K562 (cell line): Measurements from ENCODE around the gene EMC9. TPM values are rescaled to one million over a fixed set of nuclear protein-coding genes. Genes with fewer than 3 reads are reported as not detected.

Experiments
- CCAR2 ChIP-seq: fragments of 200-400 bp; formaldehyde crosslinking; IDR thresholded peaks from 2 replicates; pipeline ENCODE4 v1.6.1; 2017; ENCODE audit warnings: mild to moderate bottlenecking, low read depth, low read length
- CHD1 ChIP-seq: fragments of 200-600 bp; sonication (generic); IDR thresholded peaks from one replicate; pipeline ENCODE4 v1.6.1; 2012; ENCODE audit warnings: mild to moderate bottlenecking, moderate library complexity, low read length, inconsistent platforms
- CREB1 ChIP-seq, 2 experiments: sonication (generic) in 1 of 2; formaldehyde crosslinking in 1 of 2; IDR thresholded peaks; 2 replicates each; pipeline versions ENCODE4 v1.6.1 to v1.8.0; 2012 to 2022; ENCODE audit warnings: inconsistent platforms in 1 of 2, mild to moderate bottlenecking in 1 of 2, missing genetic modification reagents in 1 of 2, moderate library complexity in 1 of 2
- CXXC5 ChIP-seq: fragments of 250-450 bp; sonication (Bioruptor Pico); IDR thresholded peaks from 2 replicates; pipeline ENCODE4 v1.8.0; 2022; ENCODE audit warnings: inconsistent platforms, mild to moderate bottlenecking, moderate library complexity
- DNMT1 ChIP-seq: fragments of 450-650 bp; IDR thresholded peaks from 2 replicates; pipeline ENCODE4 v1.6.1; 2016; ENCODE audit warnings: antibody characterized with exemption, mild to moderate bottlenecking
- E2F1 ChIP-seq: sonication (generic); formaldehyde crosslinking; IDR thresholded peaks from 2 replicates; pipeline ENCODE4 v1.8.1; 2023; ENCODE audit warnings: mild to moderate bottlenecking, missing genetic modification reagents, moderate library complexity
- ETV5 ChIP-seq: sonication (generic); formaldehyde crosslinking; IDR thresholded peaks from 2 replicates; pipeline ENCODE4 v1.4.0; 2020; ENCODE audit warnings: low read depth, mild to moderate bottlenecking, missing genetic modification reagents
- HES1 ChIP-seq: fragments of 450-650 bp; IDR thresholded peaks from 2 replicates; pipeline ENCODE4 v1.6.1; 2016; ENCODE audit warnings: low read depth, mild to moderate bottlenecking, moderate library complexity
- JUN ChIP-seq, 2 experiments: sonication (generic) in 1 of 2; formaldehyde crosslinking in 1 of 2; IDR thresholded peaks; 2 replicates each; pipeline versions ENCODE4 v1.6.1 to v1.8.0; 2012 to 2022; ENCODE audit warnings: borderline replicate concordance in 2 of 2, mild to moderate bottlenecking in 2 of 2, improper control_type of control experiment in 1 of 2, low read depth in 1 of 2, low read length in 1 of 2, missing genetic modification reagents in 1 of 2
- MTF1 ChIP-seq: fragments of 250-450 bp; sonication (Bioruptor Pico); IDR thresholded peaks from 2 replicates; pipeline ENCODE4 v1.9.0; 2021; ENCODE audit warnings: moderate library complexity, mild to moderate bottlenecking, inconsistent platforms, borderline replicate concordance
- NUFIP1 ChIP-seq: fragments of 450-650 bp; IDR thresholded peaks from 2 replicates; pipeline ENCODE4 v1.6.1; 2018; ENCODE audit not compliant: partially characterized antibody
- POLR2G ChIP-seq: fragments of 200-400 bp; formaldehyde crosslinking; IDR thresholded peaks from 2 replicates; pipeline ENCODE4 v1.6.1; 2017; ENCODE audit warnings: low read depth, mild to moderate bottlenecking, antibody characterized with exemption, low read length, moderate library complexity
- PTRF ChIP-seq: fragments of 450-650 bp; IDR thresholded peaks from 2 replicates; pipeline ENCODE4 v1.6.1; 2016; ENCODE audit warnings: mild to moderate bottlenecking, missing genetic modification characterization, missing compliant biosample characterization
- RBM14 ChIP-seq: fragments of 200-400 bp; formaldehyde crosslinking; IDR thresholded peaks from 2 replicates; pipeline ENCODE4 v1.6.1; 2018; ENCODE audit warnings: low read depth, mild to moderate bottlenecking, low read length, moderate library complexity, borderline replicate concordance; ENCODE audit not compliant: insufficient read depth
- RFX1 ChIP-seq: fragments of 450-650 bp; IDR thresholded peaks from 2 replicates; pipeline ENCODE4 v1.6.1; 2016; ENCODE audit warnings: mild to moderate bottlenecking, moderate library complexity
- TAF1 ChIP-seq: IDR thresholded peaks from 2 replicates; pipeline ENCODE4 v1.6.1; 2011; ENCODE audit warnings: mild to moderate bottlenecking, low read length, moderate library complexity; ENCODE audit not compliant: insufficient read depth, control insufficient read depth, severe bottlenecking; ENCODE audit errors: extremely low read depth
- TCF3 ChIP-seq: sonication (generic); formaldehyde crosslinking; IDR thresholded peaks from 2 replicates; pipeline ENCODE4 v1.4.0; 2020; ENCODE audit warnings: mild to moderate bottlenecking, missing genetic modification reagents
- ZNF23 ChIP-seq: fragments of 250-450 bp; sonication (Bioruptor Pico); IDR thresholded peaks from 2 replicates; pipeline ENCODE4 v1.4.0; 2020; ENCODE audit warnings: mild to moderate bottlenecking
- ZNF280A ChIP-seq: fragments of 450-650 bp; IDR thresholded peaks from 2 replicates; pipeline ENCODE4 v1.6.1; 2018; ENCODE audit warnings: mild to moderate bottlenecking, low read depth; ENCODE audit not compliant: partially characterized antibody
- ZNF398 ChIP-seq: fragments of 250-450 bp; sonication (Bioruptor Pico); IDR thresholded peaks from 2 replicates; pipeline ENCODE4 v1.8.0; 2021; ENCODE audit warnings: moderate library complexity, mild to moderate bottlenecking, inconsistent platforms
- ZNF561 ChIP-seq: fragments of 450-650 bp; formaldehyde crosslinking; conservative IDR thresholded peaks from 2 replicates; pipeline ENCODE4 v1.4.0; 2020; ENCODE audit warnings: mild to moderate bottlenecking, moderate library complexity
- ZNF717 ChIP-seq: fragments of 250-450 bp; sonication (Bioruptor Pico); IDR thresholded peaks from 2 replicates; pipeline ENCODE4 v1.5.0; 2021
- ZZZ3 ChIP-seq: fragments of 450-650 bp; IDR thresholded peaks from 2 replicates; pipeline ENCODE4 v1.6.1; 2016; ENCODE audit warnings: antibody characterized with exemption, mild to moderate bottlenecking, moderate library complexity
- polyA plus RNA-seq, 8 experiments: library from polyadenylated mRNA; depleted of rRNA in 4 of 8; stranded (reverse) in 5 of 8; unstranded in 3 of 8; fragments of >200 nt; fragmentation: Nextera tagmentation in 2 of 8; fragmentation: Illumina TruSeq in 1 of 8; extraction: Ambion mirVana in 2 of 8; extraction: Trizol in 1 of 8; gene quantifications; 2 replicates each; pipeline versions ENCODE4 v1.2.1 to v1.2.3, GENCODE V29; 2011 to 2014; ENCODE audit warnings: inconsistent platforms in 1 of 8, missing spikeins in 1 of 8
- total RNA-seq, 7 experiments: library from RNA; depleted of rRNA in 6 of 7; stranded (reverse); fragments of >200 nt in 6 of 7; fragmentation: Illumina TruSeq in 2 of 7; extraction: Trizol in 2 of 7; gene quantifications; 2 replicates each; pipeline versions ENCODE4 v1.2.1 to v1.2.3, GENCODE V29; 2011 to 2021; ENCODE audit warnings: low replicate concordance in 1 of 7

Gene EMC9
- total and polyA plus RNA-seq, 9 of the 15 experiments (the other 6 are each of a cell fraction or from before 2014, with no cell fraction given), result 3.1 to 13.2 (median 7.8) TPM

GRCh38 chr14:24113801-24114531 is 27.4 kb downstream of the EMC9 start (continued):
- TF ChIP-seq CREB1 (IDR thresholded peaks at IDR 0.05) (peak; percentile 26; the same call in 1 of the 2 replicates), CREB1 (CRISPR knock-in tag; IDR thresholded peaks at IDR 0.05) (no peak), ZZZ3 (no peak), ZNF717 (CRISPR knock-in tag) (no peak), DNMT1 (no peak), ZNF398 (CRISPR knock-in tag) (no peak), MTF1 (CRISPR knock-in tag) (no peak), ZNF280A (no peak), CHD1 (no peak), RFX1 (no peak), ZNF23 (CRISPR knock-in tag) (no peak), ZNF561 (CRISPR knock-in tag) (0 out of 2 replicates have a peak, but pooled peaks have one; percentile 52), TAF1 (no peak), E2F1 (no peak), RBM14 (no peak), CXXC5 (peak; percentile 64), CCAR2 (no peak), PTRF (tag) (no peak), JUN (IDR thresholded peaks at IDR 0.05; ENCODE audit: borderline replicate concordance, low read depth, low read length) (no peak), JUN (CRISPR knock-in tag; IDR thresholded peaks at IDR 0.05; ENCODE audit: borderline replicate concordance) (no peak), ETV5 (CRISPR knock-in tag) (peak; percentile 84), TCF3 (CRISPR knock-in tag) (peak; percentile 37; the same call in 1 of the 2 replicates), POLR2G (peak; percentile 91), HES1 (no peak), NUFIP1 (no peak)
